Colonic mucosa (tissue), 4 donors: ENCODE results near the gene DHH. TPM values are rescaled to one million over a fixed set of nuclear protein-coding genes. Genes with fewer than 3 reads are reported as not detected.

ENCODE experiments used
- DNase-seq: peaks from one replicate; pipeline ENCODE4 v3.0.0-alpha.2; 2020
- H3K27ac ChIP-seq: fragments of 200-600 bp; one replicate; pipeline ENCODE4 v1.8.0; 2021
- H3K27me3 ChIP-seq: fragments of 200-600 bp; one replicate; pipeline ENCODE4 v1.8.0; 2021
- H3K36me3 ChIP-seq: fragments of 200-600 bp; one replicate; pipeline ENCODE4 v1.8.0; 2021
- H3K4me1 ChIP-seq: fragments of 200-600 bp; one replicate; pipeline ENCODE4 v1.8.0; 2021; ENCODE audit warnings: mild to moderate bottlenecking
- H3K4me3 ChIP-seq: fragments of 200-600 bp; one replicate; pipeline ENCODE4 v1.8.0; 2021
- H3K9ac ChIP-seq, 2 donors: one replicate each; pipeline ENCODE4 v1.7.0; 2013; ENCODE audit warnings: control low read depth in 2 of 2, low read depth in 2 of 2, low read length in 2 of 2
- H3K9me3 ChIP-seq: fragments of 200-600 bp; one replicate; pipeline ENCODE4 v1.8.0; 2021
- CTCF ChIP-seq: fragments of 200-600 bp; IDR thresholded peaks from one replicate; pipeline ENCODE4 v1.8.0; 2022; ENCODE audit warnings: antibody characterized with exemption, mild to moderate bottlenecking
- intact Hi-C: fragments of 100-400 bp; cut with DNase I; formaldehyde crosslinking; loops from one replicate; pipeline ENCODE4 v1.14.1; 2022
- total RNA-seq, 2 donors: library from RNA; stranded (reverse); fragmentation: NEBNext Ultra II Directional in 1 of 2; extraction: Animal tissue kit (Norgen Biotek cat#: 25700) in 1 of 2; gene quantifications; one replicate each; pipeline ENCODE4 v1.2.1, GENCODE V29; 2021
- donor health status: healthy.
- donor health status: DM: no; HTN: no; CAD: no.
- donor health status: DM: no; HTN: no; CAD: no.

DHH gene
- total RNA-seq, 2 donors from 2014 or later = 0.29 to 0.52 TPM

DNA sequence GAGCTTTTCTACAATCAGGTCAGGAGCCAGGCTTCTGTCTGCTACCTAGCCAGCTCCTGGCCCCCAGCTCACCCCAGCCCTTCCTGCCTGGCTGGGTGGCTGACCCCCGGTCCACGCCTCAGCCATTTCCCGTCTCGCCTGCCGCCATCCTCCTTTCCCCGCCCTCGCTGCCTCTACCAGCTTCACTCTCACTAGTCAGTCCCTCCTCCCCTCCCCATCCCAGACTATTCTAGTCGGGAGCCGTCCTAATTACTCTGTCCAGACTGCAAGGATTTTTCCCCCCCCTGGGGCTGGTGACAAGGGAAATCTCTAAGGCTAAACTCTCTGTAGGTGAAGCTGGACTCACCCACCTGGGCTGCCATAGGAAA lies 825 bp downstream of the DHH start:
- H3K9me3 ChIP-seq = no peaks in the 10 kb centered on the region
- H3K27me3 ChIP-seq = peaks cover 56% of the 10 kb centered on the region
- H3K4me3 ChIP-seq = no peak overlapping the region
- peaks cover 4% of the 10 kb centered on the region for H3K36me3 ChIP-seq
- no peak for DNase-seq
- intact Hi-C loops = no loop called here
- H3K4me1 ChIP-seq = peaks cover 6% of the 10 kb centered on the region
- peak overlapping the region in 1 of 2 donors; percentile 26 for H3K9ac ChIP-seq
- no peak for TF ChIP-seq CTCF
- H3K27ac ChIP-seq = no peak overlapping the region

GRCh38 chr12:49092816-49093406 lies 1.7 kb downstream of the DHH start:
- no peak overlapping the region for H3K4me3 ChIP-seq
- no peak overlapping the region for H3K27ac ChIP-seq
- TF ChIP-seq CTCF = no peak
- H3K4me1 ChIP-seq = peaks cover 6% of the 10 kb centered on the region
- no peak overlapping the region for H3K9ac ChIP-seq
- DNase-seq = no peak
- intact Hi-C loops = no loop called here
- H3K9me3 ChIP-seq = no peaks in the 10 kb centered on the region
- H3K36me3 ChIP-seq = peaks cover 4% of the 10 kb centered on the region
- peaks cover 61% of the 10 kb centered on the region for H3K27me3 ChIP-seq

DNA sequence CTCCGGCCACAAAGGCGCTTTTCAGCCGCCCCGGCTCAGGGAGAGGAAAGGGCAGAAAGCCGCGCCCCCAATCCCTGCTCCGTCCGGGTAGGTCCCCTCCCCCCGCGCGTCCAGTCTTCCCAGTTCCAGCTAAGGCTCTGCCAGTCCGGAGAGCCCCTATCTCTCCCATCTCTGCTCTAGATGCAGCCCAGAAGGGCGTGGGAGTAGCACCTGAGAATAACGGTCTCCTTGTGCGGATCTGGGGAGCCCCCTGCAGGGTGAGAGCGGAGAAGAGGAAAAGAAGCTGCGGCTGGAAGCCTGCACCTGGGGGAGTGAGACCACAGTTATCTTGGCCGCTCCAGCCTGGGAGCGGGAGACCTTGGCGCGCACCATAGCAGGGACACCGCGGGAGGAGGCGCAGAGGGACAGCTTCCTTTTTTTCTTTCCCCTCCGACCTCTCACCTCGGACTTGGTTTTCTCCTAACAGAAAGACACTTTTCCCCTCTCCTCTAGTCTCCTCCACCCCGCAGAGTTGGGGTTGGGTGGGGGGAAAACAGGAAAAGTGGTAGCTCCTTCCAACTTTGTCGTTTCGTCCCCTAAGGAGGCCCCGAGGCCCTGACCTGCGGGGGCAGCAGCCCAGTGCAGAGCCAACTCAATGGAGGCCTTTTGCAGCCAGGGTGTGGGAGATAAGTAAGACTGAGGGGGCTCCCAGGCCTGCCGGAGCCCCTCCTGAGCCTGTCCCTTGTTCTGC lies 2.4 kb downstream of the DHH start:
- no peaks in the 10 kb centered on the region for H3K9me3 ChIP-seq
- TF ChIP-seq CTCF = no peak
- no peak overlapping the region for H3K9ac ChIP-seq
- DNase-seq = no peak
- peaks cover 2% of the 10 kb centered on the region for H3K36me3 ChIP-seq
- intact Hi-C loops = no loop called here
- H3K4me1 ChIP-seq = peaks cover 6% of the 10 kb centered on the region
- peaks cover 61% of the 10 kb centered on the region for H3K27me3 ChIP-seq
- no peak overlapping the region for H3K27ac ChIP-seq
- H3K4me3 ChIP-seq = no peak overlapping the region

DNA sequence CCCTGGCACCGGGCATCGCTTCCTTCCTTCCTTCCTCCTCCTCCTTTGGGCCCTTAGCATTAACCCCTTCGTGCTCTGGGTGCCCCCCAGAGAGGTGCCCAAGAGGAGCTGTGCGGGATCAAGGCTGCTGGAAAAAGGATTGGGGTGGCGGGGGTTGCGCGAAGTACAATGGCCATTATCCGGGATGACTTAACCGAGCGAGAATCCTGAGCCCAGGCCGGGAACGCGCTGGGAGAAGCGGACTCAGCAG lies 2.8 kb downstream of the DHH start:
- Histone ChIP-seq H3K36me3 (no peaks in the 10 kb centered on the region), H3K9ac (no peak overlapping the region), H3K4me3 (no peak overlapping the region), H3K4me1 (peaks cover 6% of the 10 kb centered on the region), H3K27ac (no peak overlapping the region), H3K27me3 (peaks cover 61% of the 10 kb centered on the region), H3K9me3 (no peaks in the 10 kb centered on the region)
- TF ChIP-seq CTCF = no peak
- DNase-seq = no peak
- intact Hi-C loops = no loop called here

DNA sequence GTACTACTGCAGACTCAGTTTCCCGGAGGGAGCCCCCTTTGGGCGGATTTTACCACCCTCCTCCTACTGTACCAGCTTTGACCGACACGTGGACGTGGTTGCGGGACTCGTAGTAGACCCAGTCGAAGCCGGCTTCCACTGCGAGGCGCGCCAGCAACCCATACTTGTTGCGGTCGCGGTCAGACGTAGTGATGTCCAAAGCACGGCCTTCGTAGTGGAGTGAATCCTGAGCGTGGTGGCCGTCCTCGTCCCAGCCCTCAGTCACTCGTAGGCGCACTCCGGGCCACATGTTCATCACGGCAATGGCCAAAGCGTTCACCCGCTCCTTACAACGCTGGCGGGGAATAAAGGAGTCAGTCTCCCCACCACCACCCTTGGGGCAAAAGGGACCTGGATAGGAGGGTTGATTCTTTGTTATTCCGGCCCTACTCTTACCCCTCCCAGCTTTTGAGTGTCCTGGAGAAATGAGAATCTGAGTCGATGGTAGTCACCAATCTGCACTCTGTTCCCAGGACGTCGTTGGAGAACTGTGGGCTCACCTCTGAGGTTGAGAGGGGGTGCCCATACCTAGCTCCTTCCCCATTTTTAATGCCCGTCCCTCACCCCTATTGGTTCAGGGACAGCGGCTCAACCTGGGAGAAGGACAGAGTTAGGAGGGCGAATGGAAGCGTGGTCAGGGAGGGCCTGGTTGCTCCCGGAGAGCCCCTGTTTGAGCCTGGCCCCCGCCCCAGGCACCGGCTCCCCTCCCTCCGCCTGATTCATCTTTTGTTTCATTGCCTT lies 3.4 kb downstream of the DHH start:
- TF ChIP-seq CTCF = no peak
- H3K36me3 ChIP-seq = no peaks in the 10 kb centered on the region
- peaks cover 6% of the 10 kb centered on the region for H3K4me1 ChIP-seq
- intact Hi-C loops = no loop called here
- no peak overlapping the region for H3K9ac ChIP-seq
- H3K4me3 ChIP-seq = no peak overlapping the region
- peaks cover 61% of the 10 kb centered on the region for H3K27me3 ChIP-seq
- no peak overlapping the region for H3K27ac ChIP-seq
- no peak for DNase-seq
- H3K9me3 ChIP-seq = no peaks in the 10 kb centered on the region
